Activated CD4-positive, alpha-beta T cell treated with anti-CD3 and anti-CD28 coated beads, Interleukin-2, amount 50 U/mL, for 48 hours (primary cell): ENCODE results near the gene CARD11.
A peak's percentile ranks its signal among the peaks of the same experiment; 100 is the strongest.

Source experiments
- DNase-seq, 2 experiments: peaks; one replicate each; pipeline ENCODE4 v3.0.0-alpha.2; 2020

CARD11 gene

GRCh38 chr7:2937701-2938513, 105.8 kb downstream of the CARD11 start:
- DNase-seq, result no peak

- DNase-seq, result no peak
Observed at GRCh38 chr7:2936891-2937580, 106.6 kb downstream of the CARD11 start.

- DNase-seq, result no peak
Observed at GRCh38 chr7:2936301-2936700, 107.4 kb downstream of the CARD11 start.

- no peak for DNase-seq
Observed at GRCh38 chr7:2934984-2935740, 108.5 kb downstream of the CARD11 start.

- DNase-seq, result peak; percentile 27 to 38
Observed at GRCh38 chr7:2934211-2934731, 109.4 kb downstream of the CARD11 start.

- no peak for DNase-seq
Observed at GRCh38 chr7:2932402-2933251, 111.0 kb downstream of the CARD11 start.

GRCh38 chr7:2931034-2931415, 112.6 kb downstream of the CARD11 start:
- no peak for DNase-seq

- no peak for DNase-seq
Observed at GRCh38 chr7:2930310-2931033, 113.2 kb downstream of the CARD11 start.

- no peak for DNase-seq
Observed at GRCh38 chr7:2929321-2930201, 114.1 kb downstream of the CARD11 start.

- DNase-seq, result no peak
Observed at GRCh38 chr7:2928613-2929311, 114.9 kb downstream of the CARD11 start.

GRCh38 chr7:2928256-2928612, 115.4 kb downstream of the CARD11 start:
- DNase-seq, result no peak

- no peak for DNase-seq
Observed at GRCh38 chr7:2927592-2927991, 116.1 kb downstream of the CARD11 start.

GRCh38 chr7:2926896-2927405, 116.7 kb downstream of the CARD11 start:
- no peak for DNase-seq

GRCh38 chr7:2926120-2926895, 117.4 kb downstream of the CARD11 start:
- no peak for DNase-seq

- no peak for DNase-seq
Observed at GRCh38 chr7:2924866-2925840, 118.5 kb downstream of the CARD11 start.

- no peak for DNase-seq
Observed at GRCh38 chr7:2923886-2924574, 119.6 kb downstream of the CARD11 start.

GRCh38 chr7:2923291-2923781, 120.3 kb downstream of the CARD11 start:
- DNase-seq, result no peak
